ENCODE results near the gene HECTD4. TPM values are rescaled to one million over a fixed set of nuclear protein-coding genes. Genes with fewer than 3 reads are reported as not detected.
"Not testable (repeated sequence)": the region's sequence is repeated elsewhere in the genome, so short reads cannot be mapped to it uniquely, and the experiment has no call there.

Gene HECTD4
- total RNA-seq, 2 donors from 2014 or later = 14.8 to 16.5 TPM

- H3K36me3 ChIP-seq = peaks cover 39% of the 10 kb centered on the region
- no peaks in the 10 kb centered on the region for H3K27me3 ChIP-seq
- no peak for DNase-seq (ENCODE audit: low spot score)
- no peak overlapping the region for H3K27ac ChIP-seq
- TF ChIP-seq, protein P1, sequence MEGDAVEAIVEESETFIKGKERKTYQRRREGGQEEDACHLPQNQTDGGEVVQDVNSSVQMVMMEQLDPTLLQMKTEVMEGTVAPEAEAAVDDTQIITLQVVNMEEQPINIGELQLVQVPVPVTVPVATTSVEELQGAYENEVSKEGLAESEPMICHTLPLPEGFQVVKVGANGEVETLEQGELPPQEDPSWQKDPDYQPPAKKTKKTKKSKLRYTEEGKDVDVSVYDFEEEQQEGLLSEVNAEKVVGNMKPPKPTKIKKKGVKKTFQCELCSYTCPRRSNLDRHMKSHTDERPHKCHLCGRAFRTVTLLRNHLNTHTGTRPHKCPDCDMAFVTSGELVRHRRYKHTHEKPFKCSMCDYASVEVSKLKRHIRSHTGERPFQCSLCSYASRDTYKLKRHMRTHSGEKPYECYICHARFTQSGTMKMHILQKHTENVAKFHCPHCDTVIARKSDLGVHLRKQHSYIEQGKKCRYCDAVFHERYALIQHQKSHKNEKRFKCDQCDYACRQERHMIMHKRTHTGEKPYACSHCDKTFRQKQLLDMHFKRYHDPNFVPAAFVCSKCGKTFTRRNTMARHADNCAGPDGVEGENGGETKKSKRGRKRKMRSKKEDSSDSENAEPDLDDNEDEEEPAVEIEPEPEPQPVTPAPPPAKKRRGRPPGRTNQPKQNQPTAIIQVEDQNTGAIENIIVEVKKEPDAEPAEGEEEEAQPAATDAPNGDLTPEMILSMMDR (IDR thresholded peaks at IDR 0.05) = no peak
- no peak overlapping the region for H3K4me3 ChIP-seq
- no peaks in the 10 kb centered on the region for H3K9me3 ChIP-seq
- no peaks in the 10 kb centered on the region for H3K4me1 ChIP-seq
These were observed 111.6 kb downstream of the HECTD4 start for GRCh38 chr12:112270673-112271072.

DNA sequence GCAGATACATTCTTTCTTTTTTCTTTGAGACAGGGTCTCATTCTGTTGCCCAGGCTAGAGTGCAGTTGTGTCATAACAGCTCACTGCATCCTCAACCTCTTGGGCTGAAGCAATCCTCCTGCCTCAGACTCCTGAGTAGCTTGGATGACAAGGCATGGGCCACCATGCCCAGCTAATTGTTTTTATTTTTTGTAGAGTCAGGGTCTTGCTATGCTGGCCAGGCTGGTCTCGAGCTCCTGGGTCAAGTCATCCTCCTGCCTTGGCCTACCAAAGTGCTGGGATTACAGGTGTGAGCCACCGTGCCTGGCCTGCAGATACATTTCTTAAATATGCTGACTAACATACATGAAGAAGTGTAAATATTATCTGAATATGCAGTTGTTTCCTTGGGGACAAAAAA lies 115.8 kb downstream of the HECTD4 start:
- Histone ChIP-seq H3K4me1 (no peaks in the 10 kb centered on the region), H3K4me3 (no peak overlapping the region)

GRCh38 chr12:112261559-112261958 lies 120.7 kb downstream of the HECTD4 start:
- Histone ChIP-seq H3K4me3 (no peak overlapping the region), H3K27ac (no peak overlapping the region), H3K36me3 (peaks cover 50% of the 10 kb centered on the region), H3K27me3 (no peaks in the 10 kb centered on the region), H3K4me1 (no peaks in the 10 kb centered on the region), H3K9me3 (no peaks in the 10 kb centered on the region)
- DNase-seq (ENCODE audit: low spot score) = no peak
- TF ChIP-seq, protein P1 (IDR thresholded peaks at IDR 0.05) = no peak

More for the DNA sequence above, 115.8 kb downstream of the HECTD4 start:
- Histone ChIP-seq H3K36me3 (peaks cover 50% of the 10 kb centered on the region), H3K9me3 (no peaks in the 10 kb centered on the region), H3K27me3 (no peaks in the 10 kb centered on the region), H3K27ac (no peak overlapping the region)
- DNase-seq (ENCODE audit: low spot score) = no peak
- TF ChIP-seq, protein P1 (IDR thresholded peaks at IDR 0.05) = no peak

GRCh38 chr12:112258926-112259325 lies 123.3 kb downstream of the HECTD4 start:
- no peak overlapping the region for H3K4me3 ChIP-seq
- no peak for DNase-seq (ENCODE audit: low spot score)
- no peak overlapping the region for H3K27ac ChIP-seq
- peaks cover 49% of the 10 kb centered on the region for H3K36me3 ChIP-seq
- no peaks in the 10 kb centered on the region for H3K27me3 ChIP-seq
- H3K4me1 ChIP-seq = no peaks in the 10 kb centered on the region
- TF ChIP-seq, protein P1 (IDR thresholded peaks at IDR 0.05) = no peak
- H3K9me3 ChIP-seq = no peaks in the 10 kb centered on the region

DNA sequence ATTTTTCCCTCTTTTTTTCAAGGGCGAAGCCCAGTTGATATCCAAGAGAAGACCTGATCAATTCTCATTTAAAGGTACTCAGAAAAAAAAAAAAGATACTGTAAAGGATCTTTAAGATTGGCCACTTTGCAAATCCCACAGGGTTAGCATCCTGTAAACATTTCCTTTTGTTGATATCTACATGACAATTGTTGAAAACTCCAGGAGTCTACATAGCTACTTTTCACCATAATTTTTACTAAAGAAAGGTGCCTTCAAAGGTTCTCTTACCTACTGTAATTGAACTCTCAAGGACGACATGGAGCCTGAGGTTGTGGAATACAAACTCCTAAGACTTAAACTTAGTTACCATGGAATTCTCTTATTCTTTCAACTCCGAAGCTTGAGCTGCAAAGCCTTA lies 125.5 kb downstream of the HECTD4 start:
- no peaks in the 10 kb centered on the region for H3K4me1 ChIP-seq
- H3K27ac ChIP-seq = no peak overlapping the region
- H3K36me3 ChIP-seq = peaks cover 62% of the 10 kb centered on the region
- H3K4me3 ChIP-seq = no peak overlapping the region
- DNase-seq (ENCODE audit: low spot score) = no peak
- H3K27me3 ChIP-seq = no peaks in the 10 kb centered on the region
- TF ChIP-seq, protein P1 (IDR thresholded peaks at IDR 0.05) = no peak
- H3K9me3 ChIP-seq = no peaks in the 10 kb centered on the region

GRCh38 chr12:112252184-112252583 lies 130.0 kb downstream of the HECTD4 start:
- Histone ChIP-seq H3K36me3 (peaks cover 50% of the 10 kb centered on the region), H3K9me3 (no peaks in the 10 kb centered on the region), H3K4me1 (no peaks in the 10 kb centered on the region), H3K27me3 (no peaks in the 10 kb centered on the region), H3K27ac (no peak overlapping the region), H3K4me3 (no peak overlapping the region)
- DNase-seq (ENCODE audit: low spot score) = no peak
- TF ChIP-seq, protein P1 (IDR thresholded peaks at IDR 0.05) = no peak

DNA sequence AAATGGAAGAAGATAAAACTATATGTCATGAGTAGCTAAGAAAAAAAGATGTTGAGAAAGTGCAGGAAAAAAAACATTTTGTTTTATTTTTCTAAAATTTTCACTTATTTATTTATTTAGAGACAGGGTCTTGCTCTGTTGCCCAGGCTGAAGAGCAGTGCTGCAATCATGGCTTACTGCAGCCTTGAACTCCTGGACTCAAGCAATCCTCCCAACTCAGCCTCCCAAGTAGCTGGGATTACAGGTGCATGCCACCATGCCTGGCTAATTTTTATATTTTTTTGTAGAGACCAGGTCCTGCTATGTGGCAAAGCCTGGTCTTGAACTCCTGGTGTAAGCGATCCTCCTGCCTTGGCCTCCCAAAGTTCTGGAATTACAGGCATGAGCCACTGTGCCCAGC lies 137.3 kb downstream of the HECTD4 start:
- not testable (repeated sequence) for H3K27me3 ChIP-seq; DNase-seq (ENCODE audit: low spot score); H3K27ac ChIP-seq; H3K9me3 ChIP-seq; H3K4me1 ChIP-seq; H3K4me3 ChIP-seq
- peaks cover 52% of the 10 kb centered on the region for H3K36me3 ChIP-seq
